ENCODE data around the gene POU2F1.
"Not testable (repeated sequence)": the region's sequence is repeated elsewhere in the genome, so short reads cannot be mapped to it uniquely, and the experiment has no call there.

The POU2F1 gene

GRCh38 chr1:167231873-167232450, 11.3 kb downstream of the POU2F1 start:
- no peak for DNase-seq (ENCODE audit: low spot score)

DNA sequence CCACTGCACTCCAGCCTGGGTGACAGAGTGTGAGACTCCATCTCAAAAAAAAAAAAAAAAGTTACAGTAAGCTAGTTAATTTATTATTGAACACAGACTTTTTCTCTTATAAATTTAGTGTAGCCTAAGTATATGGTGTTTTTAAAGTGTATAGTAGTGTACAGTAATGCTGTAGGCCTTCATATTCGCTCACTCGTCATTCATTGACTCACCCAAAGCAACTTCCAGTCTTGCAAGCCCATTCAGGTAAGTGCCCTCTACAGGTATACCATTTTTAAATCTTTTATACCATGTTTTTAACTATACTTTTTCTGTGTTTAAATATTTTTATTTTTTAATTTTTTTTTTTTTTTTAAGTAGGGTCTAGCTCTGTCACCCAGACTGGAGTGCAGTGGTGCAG, 12.1 kb downstream of the POU2F1 start:
- DNase-seq (ENCODE audit: low spot score) = no peak

DNA sequence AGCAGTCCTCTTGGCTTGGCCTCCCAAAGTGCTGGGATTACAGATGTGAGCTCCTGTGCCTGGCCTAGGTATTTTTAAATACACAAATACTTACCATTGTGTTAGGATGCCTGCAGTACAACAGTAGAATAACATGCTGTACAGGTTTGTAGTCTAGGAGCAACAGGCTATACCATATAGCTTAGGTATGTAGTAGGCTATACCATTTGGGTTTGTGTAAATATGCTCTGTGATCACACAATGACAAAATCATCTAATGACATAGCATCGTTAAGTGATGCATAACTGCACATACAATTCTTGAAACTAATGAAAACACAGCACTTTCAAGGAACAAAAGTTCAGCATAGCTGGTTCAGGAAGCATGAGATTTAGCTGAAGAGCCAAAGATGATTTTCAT, 12.7 kb downstream of the POU2F1 start:
- DNase-seq (ENCODE audit: low spot score) = no peak

DNA sequence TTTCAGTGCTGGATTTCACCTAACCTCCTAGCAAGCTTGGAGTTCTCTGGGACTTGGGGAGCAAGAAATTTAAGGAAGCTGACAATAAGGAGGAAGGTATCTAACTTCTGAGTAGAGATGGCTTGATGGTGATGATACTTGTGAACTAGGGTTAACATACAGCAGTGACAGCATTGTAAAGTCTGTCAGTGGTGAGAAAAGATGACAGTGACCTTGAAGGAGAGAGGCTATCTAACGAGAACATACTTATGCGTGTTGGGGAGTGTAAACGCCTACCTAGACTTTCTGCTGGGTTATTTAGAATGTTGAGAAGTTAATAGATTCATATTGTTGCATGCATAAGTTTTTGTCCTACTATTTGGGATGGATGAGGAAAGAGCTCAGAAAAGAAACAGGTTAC, 16.3 kb downstream of the POU2F1 start:
- DNase-seq (ENCODE audit: low spot score) = no peak

GRCh38 chr1:167238713-167239112, 18.0 kb downstream of the POU2F1 start:
- no peak for DNase-seq (ENCODE audit: low spot score)

DNA sequence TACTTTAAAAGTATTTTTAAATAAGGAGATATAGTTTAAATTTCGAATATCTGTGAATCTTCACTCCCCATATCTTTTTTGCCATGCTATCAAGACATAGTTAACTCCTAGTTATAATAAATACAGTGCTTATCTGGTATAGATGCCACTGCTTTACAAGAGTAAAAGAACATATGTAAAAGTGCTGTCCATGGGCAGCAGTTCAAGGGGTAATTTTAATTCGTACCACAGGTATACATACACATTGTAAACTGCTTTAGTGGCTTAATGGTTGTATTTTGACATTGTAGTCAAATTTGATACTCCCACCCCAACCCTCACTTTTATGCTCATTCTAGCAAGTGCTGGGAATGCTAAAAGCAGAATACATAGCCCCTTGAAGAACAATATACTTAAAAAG, 18.6 kb downstream of the POU2F1 start:
- DNase-seq (ENCODE audit: low spot score) = no peak

- DNase-seq (ENCODE audit: low spot score) = no peak
These were observed 23.6 kb downstream of the POU2F1 start for GRCh38 chr1:167244244-167244643.

DNA sequence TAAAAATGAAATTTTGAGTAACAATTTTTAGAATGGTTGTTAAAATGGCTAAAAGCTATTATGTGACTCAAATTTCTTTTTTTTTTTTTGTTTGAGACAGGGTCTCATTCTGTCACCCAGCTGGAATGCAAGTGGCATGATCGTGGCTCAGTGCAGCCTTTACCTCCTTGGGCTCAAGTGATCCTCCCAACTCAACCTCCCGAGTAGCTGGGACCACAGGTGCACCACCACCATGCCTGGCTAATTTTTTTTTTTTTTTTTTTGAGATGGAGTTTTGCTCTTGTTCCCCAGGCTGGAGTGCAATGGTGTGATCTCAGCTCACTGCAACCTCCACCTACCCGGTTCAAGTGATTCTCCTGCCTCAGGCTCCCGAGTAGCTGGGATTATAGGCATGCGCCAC, 24.5 kb downstream of the POU2F1 start:
- DNase-seq (ENCODE audit: low spot score) = not testable (repeated sequence)

DNA sequence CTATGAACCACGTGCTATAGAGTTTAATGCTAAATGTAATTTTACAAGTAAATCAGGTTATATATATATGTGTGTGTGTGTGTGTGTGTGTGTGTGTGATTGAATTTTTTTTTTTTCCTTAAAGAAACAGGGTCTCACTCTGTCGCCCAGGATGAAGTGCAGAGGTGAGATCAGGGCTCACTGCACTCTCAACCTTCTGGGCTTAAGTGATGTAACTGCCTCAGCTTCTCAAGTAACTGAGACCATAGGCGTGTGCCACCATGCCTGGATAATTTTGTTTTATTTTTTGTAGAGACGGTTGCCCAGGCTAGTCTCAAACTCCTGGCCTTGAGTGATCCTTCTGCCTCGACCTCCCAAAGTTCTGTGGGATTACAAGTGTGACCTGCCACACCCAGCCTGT, 26.3 kb downstream of the POU2F1 start:
- no peak for DNase-seq (ENCODE audit: low spot score)

DNA sequence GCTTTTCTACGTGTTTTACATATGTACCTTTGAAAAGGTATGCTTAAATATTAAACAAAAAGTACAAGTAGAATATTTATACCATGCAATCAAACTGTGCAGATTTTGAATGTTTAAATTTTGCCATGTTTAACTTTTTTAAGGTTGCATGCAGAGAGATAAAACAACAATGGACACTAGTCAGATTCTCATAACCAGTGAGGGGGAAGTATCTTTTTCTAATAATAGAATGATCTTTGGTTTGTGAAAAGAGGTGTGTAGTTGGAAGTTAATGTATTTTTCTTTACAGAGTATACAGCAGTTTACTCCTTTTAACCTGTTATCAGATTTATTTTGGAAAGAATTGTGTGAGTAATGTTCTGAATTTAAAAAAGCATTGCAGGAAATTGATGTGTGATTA, 27.1 kb downstream of the POU2F1 start:
- no peak for DNase-seq (ENCODE audit: low spot score)

DNA sequence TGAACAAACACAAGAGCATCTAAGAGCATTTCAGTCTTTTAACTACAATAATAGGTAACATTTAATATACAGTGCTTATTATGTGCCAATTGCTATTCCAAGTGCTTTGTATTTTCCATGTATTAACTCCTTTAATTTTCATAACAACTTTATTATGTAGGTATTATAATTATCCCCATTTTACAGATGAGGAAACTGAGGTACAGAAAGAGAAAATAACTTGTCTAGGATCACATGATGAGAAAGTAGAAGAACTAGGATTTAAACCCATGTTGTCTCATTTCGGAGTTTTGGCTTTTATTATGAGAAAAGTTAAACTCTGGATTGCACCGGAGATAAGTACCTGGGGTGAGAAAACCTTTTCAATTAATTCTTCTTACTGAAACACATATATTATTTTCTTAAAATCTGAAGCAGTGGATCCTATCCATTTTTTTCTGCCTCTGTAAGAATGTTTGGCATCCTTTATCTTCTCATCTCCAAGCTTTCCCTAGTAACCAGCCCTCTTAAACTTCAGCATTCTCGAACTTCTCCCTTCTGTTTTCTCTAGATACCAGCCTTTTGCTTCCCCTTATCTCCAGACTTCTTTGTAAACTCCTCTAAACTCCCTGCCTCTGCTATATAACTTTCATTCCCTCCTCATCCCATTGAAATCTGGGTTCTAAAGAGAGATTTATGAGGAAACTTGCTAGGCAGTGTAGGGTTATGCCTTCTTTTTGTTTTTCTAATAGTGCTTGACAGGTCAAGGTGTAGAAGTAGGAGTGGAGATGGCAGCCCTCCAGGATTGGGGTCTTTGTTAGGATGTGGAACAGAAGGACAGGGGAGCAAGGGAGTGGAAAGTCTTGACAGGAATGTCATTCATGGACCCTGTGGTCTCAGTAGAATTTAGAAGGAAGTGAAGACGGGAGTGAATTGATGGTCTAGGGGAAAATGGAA, 28.3 kb downstream of the POU2F1 start:
- DNase-seq (ENCODE audit: low spot score) = no peak

GRCh38 chr1:167249702-167250101, 29.0 kb downstream of the POU2F1 start:
- DNase-seq (ENCODE audit: low spot score) = no peak

DNA sequence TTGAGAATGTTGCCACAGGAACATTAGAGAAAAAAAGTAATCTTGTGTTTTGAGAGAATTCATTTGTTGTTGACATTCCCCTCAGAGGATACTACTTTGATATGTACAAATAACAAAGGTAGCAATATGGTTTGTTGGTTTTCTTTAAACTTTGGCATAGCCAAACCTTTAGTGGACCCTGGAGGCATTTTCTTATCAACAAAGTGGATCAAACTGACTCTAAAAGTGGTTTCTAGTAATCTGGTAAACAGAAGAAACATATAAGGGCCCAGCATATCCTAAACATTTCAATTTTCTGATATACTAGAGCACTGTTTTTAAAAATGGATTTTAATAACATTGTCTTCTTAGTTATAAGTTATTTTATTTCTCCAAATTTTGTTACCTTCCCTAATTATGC, 29.8 kb downstream of the POU2F1 start:
- DNase-seq (ENCODE audit: low spot score) = no peak

DNA sequence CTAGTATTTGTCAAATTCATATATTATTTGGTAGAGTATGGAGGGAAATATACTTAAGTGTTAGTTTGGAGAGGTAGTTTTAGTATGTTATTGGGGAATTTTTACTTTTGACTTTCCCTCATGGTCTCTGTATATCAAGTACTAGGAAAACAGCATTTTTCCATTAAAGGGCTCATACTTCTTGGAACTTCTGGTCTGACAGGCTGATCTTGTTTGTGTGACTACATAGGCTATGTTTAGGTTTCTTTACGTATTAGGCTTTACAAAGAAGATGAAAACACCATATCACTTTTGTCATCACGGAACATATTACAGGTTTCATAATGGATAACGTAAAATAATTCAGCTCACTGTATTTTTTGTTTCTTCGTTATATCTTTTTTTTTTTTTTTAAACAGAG, 30.8 kb downstream of the POU2F1 start:
- DNase-seq (ENCODE audit: low spot score) = no peak

- no peak for DNase-seq (ENCODE audit: low spot score)
These were observed 32.3 kb downstream of the POU2F1 start for GRCh38 chr1:167252986-167253385.

DNA sequence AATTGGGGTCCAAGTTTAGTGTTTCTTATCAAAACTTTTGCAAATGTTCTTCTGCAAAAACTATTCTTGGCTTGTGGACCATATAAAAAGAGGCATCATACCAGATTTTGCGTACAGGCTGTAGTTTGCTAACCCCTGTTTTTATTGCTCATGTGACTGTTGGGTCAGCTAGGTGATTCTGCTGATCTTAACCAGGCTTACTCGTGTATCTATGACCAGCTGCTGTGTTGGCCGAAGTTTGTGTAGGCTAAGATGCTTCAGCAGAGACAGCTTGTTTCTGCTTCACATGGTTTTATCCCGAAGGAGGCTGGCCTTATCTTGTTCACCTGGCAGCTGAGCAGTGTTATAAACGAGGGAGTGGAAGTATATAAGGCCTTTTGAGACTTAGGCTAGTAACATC, 38.2 kb downstream of the POU2F1 start:
- DNase-seq (ENCODE audit: low spot score) = no peak

- DNase-seq (ENCODE audit: low spot score) = no peak
These were observed 42.1 kb downstream of the POU2F1 start for GRCh38 chr1:167262836-167263235.

DNA sequence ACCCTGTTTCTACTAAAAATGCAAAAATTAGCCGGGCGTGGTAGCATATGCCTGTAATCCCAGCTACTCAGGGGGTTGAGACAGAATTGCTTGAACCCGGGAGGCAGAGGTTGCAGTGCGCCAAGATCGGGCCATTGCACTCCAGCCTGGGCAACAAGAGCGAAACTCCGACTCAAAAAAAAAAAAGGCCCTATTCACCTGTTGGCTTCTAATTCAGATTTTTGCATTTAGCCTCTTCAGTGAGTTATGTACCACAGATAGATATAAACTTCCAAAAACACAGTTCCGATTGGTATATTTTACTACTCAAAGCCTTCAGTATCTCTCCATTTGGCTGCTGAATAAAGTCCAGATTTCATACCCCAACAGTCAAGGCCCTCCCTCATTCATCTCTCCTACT, 42.7 kb downstream of the POU2F1 start:
- no peak for DNase-seq (ENCODE audit: low spot score)

- no peak for DNase-seq (ENCODE audit: low spot score)
These were observed 43.3 kb downstream of the POU2F1 start for GRCh38 chr1:167263819-167264464.

DNA sequence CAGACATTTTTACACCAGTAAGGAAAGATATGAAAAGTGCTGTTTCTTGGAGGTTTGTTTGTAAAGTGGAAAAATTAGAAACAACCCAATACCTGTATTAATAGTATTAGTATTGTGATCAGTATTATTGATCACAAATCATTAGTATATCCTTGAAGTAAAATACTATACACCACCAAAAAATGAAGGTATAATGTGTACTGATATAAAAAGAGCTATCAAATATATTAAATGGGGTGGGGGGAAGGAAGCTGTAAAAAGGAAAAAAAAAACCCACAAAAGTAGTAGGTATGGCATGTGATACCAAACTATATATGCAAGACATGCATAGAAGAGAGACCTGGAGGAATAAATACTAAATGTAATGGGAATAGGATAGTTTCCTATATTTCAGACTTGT, 46.3 kb downstream of the POU2F1 start:
- DNase-seq (ENCODE audit: low spot score) = no peak

- no peak for DNase-seq (ENCODE audit: low spot score)
These were observed 47.7 kb downstream of the POU2F1 start for GRCh38 chr1:167268347-167268787.

- DNase-seq (ENCODE audit: low spot score) = no peak
These were observed 49.8 kb downstream of the POU2F1 start for GRCh38 chr1:167270349-167271092.

Measured in ecto neural progenitor cell (in vitro differentiated cells).